ENCODE results near the gene BGLAP. TPM values are rescaled to one million over a fixed set of nuclear protein-coding genes. Genes with fewer than 3 reads are reported as not detected.

Gene BGLAP
- polyA plus RNA-seq, 1 of the 3 experiments (the other 2 are of a cell fraction): 1.1 TPM

GRCh38 chr1:156244126-156244525 lies 2.1 kb downstream of the BGLAP start:
- Histone ChIP-seq H3K9me3 (no peaks in the 10 kb centered on the region), H3K4me3 (ENCODE audit: low read depth in 2 of 2, low read length in 1 of 2) (no peak overlapping the region), H4K20me1 (ENCODE audit: insufficient read depth) (no peaks in the 10 kb centered on the region), H3K27ac (ENCODE audit: low read depth in 2 of 2, low read length in 1 of 2) (peak overlapping the region in 1 of 2 experiments; percentile 62; a peak in 2 of 4 replicates), H3K36me3 (replicated peaks in 1 of 2; ENCODE audit: control insufficient read depth in 1 of 2, insufficient read depth in 2 of 2, low read length in 1 of 2) (peaks cover 0 to 12% of the 10 kb centered on the region in 2 experiments), H2AFZ (ENCODE audit: low read depth) (no peak overlapping the region), H3K9ac (no peak overlapping the region), H3K79me2 (ENCODE audit: insufficient read depth) (no peaks in the 10 kb centered on the region), H3K27me3 (ENCODE audit: insufficient read depth) (no peaks in the 10 kb centered on the region), H3K9me2 (no peaks in the 10 kb centered on the region), H3K4me1 (ENCODE audit: control insufficient read depth in 1 of 2, insufficient read depth in 2 of 2, low read depth in 1 of 2, low read length in 1 of 2) (peaks cover 7 to 42% of the 10 kb centered on the region in 2 experiments; a peak in 2 of 4 replicates), H3K4me2 (no peak overlapping the region), H3F3A (replicated peaks; ENCODE audit: insufficient read depth) (no peaks in the 10 kb centered on the region)
- POLR2A ChIA-PET: interaction anchor here (0.9 to 1.0 kb wide), 2 partner anchors 14 to 31 kb away, joined by 3 to 4 read pairs; partner anchors contain the start of gene PMF1
- CTCF ChIA-PET: interaction anchor here (0.7 to 3.2 kb wide), 7 partner anchors 13 to 103 kb away, joined by 3 to 14 read pairs (median 4); no protein-coding TSS in a partner anchor
- TF ChIP-seq REST (IDR thresholded peaks at IDR 0.05; ENCODE audit: low read depth, low read length) (no peak), GATA2 (CRISPR knock-in tag; IDR thresholded peaks at IDR 0.05) (peak; percentile 56), RXRA (IDR thresholded peaks at IDR 0.05; ENCODE audit: borderline replicate concordance, low read depth) (no peak), NFIC (IDR thresholded peaks at IDR 0.05; ENCODE audit: borderline replicate concordance) (no peak), FOSL2 (IDR thresholded peaks at IDR 0.05; ENCODE audit: borderline replicate concordance, low read depth) (no peak), SIN3A (IDR thresholded peaks at IDR 0.05; ENCODE audit: borderline replicate concordance, low read depth, low read length) (no peak), RAD21 (IDR thresholded peaks at IDR 0.05; ENCODE audit: low read length) (peak; percentile 46)
- DNase-seq: peak; percentile 78
- WGBS (ENCODE audit: low lambda C conversion rate): no CpG with 5 or more reads among the region's 2 CpGs

GRCh38 chr1:156244712-156245111 lies 2.7 kb downstream of the BGLAP start:
- H3K27ac ChIP-seq (ENCODE audit: low read depth in 2 of 2, low read length in 1 of 2): peak overlapping the region in 1 of 2 experiments; percentile 62; a peak in 2 of 4 replicates
- POLR2A ChIA-PET: interaction anchor here (0.9 to 1.8 kb wide), 3 partner anchors 13 to 32 kb away, joined by 3 to 4 read pairs (median 4); partner anchors contain the start of gene PMF1

More at GRCh38 chr1:156244712-156245111, 2.7 kb downstream of the BGLAP start:
- CTCF ChIA-PET: interaction anchor here (0.7 to 3.2 kb wide), 6 partner anchors 13 to 148 kb away, joined by 3 to 14 read pairs (median 4); no protein-coding TSS in a partner anchor
- H3K4me2 ChIP-seq: no peak overlapping the region
- H3K9me3 ChIP-seq: no peaks in the 10 kb centered on the region
- no peaks in the 10 kb centered on the region for H3K79me2 ChIP-seq (ENCODE audit: insufficient read depth)
- TF ChIP-seq GABPA (IDR thresholded peaks at IDR 0.05; ENCODE audit: low read depth): no peak
- TF ChIP-seq USF2 (IDR thresholded peaks at IDR 0.05; ENCODE audit: borderline replicate concordance, low read depth, low read length): no peak
- no peak for TF ChIP-seq TEAD4 (IDR thresholded peaks at IDR 0.05; ENCODE audit: borderline replicate concordance, insufficient read depth)
- no peak for TF ChIP-seq GATA2 (CRISPR knock-in tag; IDR thresholded peaks at IDR 0.05)
- no peak for TF ChIP-seq JUND (IDR thresholded peaks at IDR 0.05)
- TF ChIP-seq MXI1 (IDR thresholded peaks at IDR 0.05; ENCODE audit: low read depth, low read length): no peak
- TF ChIP-seq NRF1 (IDR thresholded peaks at IDR 0.05; ENCODE audit: low read depth, low read length): no peak
- no peak for TF ChIP-seq CHD2 (IDR thresholded peaks at IDR 0.05; ENCODE audit: low read length, partially characterized antibody)
- no peak for TF ChIP-seq EZH2phosphoT487 (IDR thresholded peaks at IDR 0.05; ENCODE audit: borderline replicate concordance, low read depth)
- no peak for TF ChIP-seq CTCF (IDR thresholded peaks at IDR 0.05)
- no peak for TF ChIP-seq RAD21 (IDR thresholded peaks at IDR 0.05; ENCODE audit: low read length)
- TF ChIP-seq IRF3 (IDR thresholded peaks at IDR 0.05; ENCODE audit: low read depth, low read length): no peak
- H3K9me2 ChIP-seq: no peaks in the 10 kb centered on the region
- H3K4me3 ChIP-seq (ENCODE audit: low read depth in 2 of 2, low read length in 1 of 2): no peak overlapping the region
- DNase-seq: no peak
- H3K36me3 ChIP-seq (replicated peaks in 1 of 2; ENCODE audit: control insufficient read depth in 1 of 2, insufficient read depth in 2 of 2, low read length in 1 of 2): peaks cover 5 to 16% of the 10 kb centered on the region in 2 experiments
- WGBS (ENCODE audit: low lambda C conversion rate): 93% methylated on average over 16 of the region's 17 CpGs
- peaks cover 7 to 48% of the 10 kb centered on the region in 2 experiments; a peak in 2 of 4 replicates for H3K4me1 ChIP-seq (ENCODE audit: control insufficient read depth in 1 of 2, insufficient read depth in 2 of 2, low read depth in 1 of 2, low read length in 1 of 2)
- no peaks in the 10 kb centered on the region for H3K27me3 ChIP-seq (ENCODE audit: insufficient read depth)
- H3K9ac ChIP-seq: no peak overlapping the region
- peaks cover 4% of the 10 kb centered on the region for H3F3A ChIP-seq (replicated peaks; ENCODE audit: insufficient read depth)
- H2AFZ ChIP-seq (ENCODE audit: low read depth): no peak overlapping the region
- no peaks in the 10 kb centered on the region for H4K20me1 ChIP-seq (ENCODE audit: insufficient read depth)
